Endothelial cell of umbilical vein (primary cell): ENCODE data around the gene ACTN1. TPM values are rescaled to one million over a fixed set of nuclear protein-coding genes. Genes with fewer than 3 reads are reported as not detected.

Source experiments
- BruUV-seq: library from RNA; stranded (reverse); fragments of 400-500 nt; replicated peaks from 2 replicates; lab custom pipeline; 2021; lab: Mats Ljungman, UMichigan
- CTCF ChIA-PET: fragments of 300-600, 350-600 bp; sonication (Branson Sonifier 250); formaldehyde crosslinking; loops from one replicate; lab custom pipeline; 2021; ENCODE audit warnings: antibody characterized with exemption, inconsistent platforms; lab: Charles Lee
- POLR2A ChIA-PET: fragments of 300-600, 350-600 bp; sonication (Branson Sonifier 250); formaldehyde crosslinking; loops from one replicate; lab custom pipeline; 2021; ENCODE audit warnings: antibody characterized with exemption, inconsistent platforms; lab: Charles Lee
- DNase-seq: peaks from one replicate; pipeline ENCODE4 v3.0.0-alpha.2; 2011; ENCODE audit warnings: low read depth, low spot score
- FAIRE-seq: peaks from 2 replicates; lab custom pipeline; 2011; peaks lifted over from hg19 to GRCh38; lab: Jason Lieb, UNC
- H2AFZ ChIP-seq: 2 replicates; pipeline ENCODE4 v1.6.0; 2012; ENCODE audit warnings: low read depth, low read length, control low read depth, inconsistent platforms
- H3K27ac ChIP-seq: 2 replicates; pipeline ENCODE4 v1.5.1; 2011; ENCODE audit warnings: low read depth, mild to moderate bottlenecking, control low read depth, low read length, moderate library complexity; ENCODE audit not compliant: insufficient read depth
- H3K27me3 ChIP-seq, 2 experiments: 2 replicates each; pipeline versions ENCODE4 v1.6.0 to v1.6.1; 2011; ENCODE audit warnings: low read length in 2 of 2, mixed read lengths in 1 of 2; ENCODE audit not compliant: control insufficient read depth in 2 of 2, insufficient read depth in 2 of 2
- H3K36me3 ChIP-seq, 2 experiments: 2 replicates in 1 of 2; 3 replicates in 1 of 2; pipeline ENCODE4 v1.5.1; 2011; ENCODE audit warnings: low read length in 2 of 2, mild to moderate bottlenecking in 1 of 2, moderate library complexity in 1 of 2; ENCODE audit not compliant: control insufficient read depth in 2 of 2, insufficient read depth in 2 of 2; ENCODE audit errors: extremely low read depth in 1 of 2
- H3K4me1 ChIP-seq: 3 replicates; pipeline ENCODE4 v1.5.1; 2011; ENCODE audit warnings: mild to moderate bottlenecking, low read length; ENCODE audit not compliant: control insufficient read depth, insufficient read depth; ENCODE audit errors: extremely low read depth
- H3K4me2 ChIP-seq: 2 replicates; pipeline ENCODE4 v1.6.1; 2011; ENCODE audit warnings: low read length, control low read depth, mixed read lengths; ENCODE audit not compliant: insufficient read depth
- H3K4me3 ChIP-seq, 3 experiments: fragments of 200-600 bp in 1 of 3; sonication (generic), shearing (Covaris generic) in 1 of 3; replicated peaks in 1 of 3; 2 replicates each; pipeline ENCODE4 v1.5.1; 2011 to 2016; ENCODE audit warnings: control low read depth in 3 of 3, low read length in 3 of 3, mild to moderate bottlenecking in 2 of 3, inconsistent platforms in 1 of 3, low read depth in 1 of 3, moderate library complexity in 1 of 3; ENCODE audit not compliant: insufficient read depth in 1 of 3
- H3K79me2 ChIP-seq: 2 replicates; pipeline ENCODE4 v1.6.0; 2012; ENCODE audit warnings: low read length, inconsistent platforms; ENCODE audit not compliant: control insufficient read depth, insufficient read depth
- H3K9ac ChIP-seq: replicated peaks from 2 replicates; pipeline ENCODE3; 2011; ENCODE audit warnings: low read length, control low read depth; ENCODE audit not compliant: insufficient read depth; ENCODE audit errors: extremely low read depth
- H3K9me1 ChIP-seq: replicated peaks from 3 replicates; pipeline ENCODE4 v1.6.0; 2011; ENCODE audit warnings: mild to moderate bottlenecking, low read length; ENCODE audit not compliant: control insufficient read depth, insufficient read depth; ENCODE audit errors: extremely low read depth
- H3K9me3 ChIP-seq: replicated peaks from 2 replicates; pipeline ENCODE4 v1.5.1; 2012; ENCODE audit warnings: low read length, inconsistent platforms; ENCODE audit not compliant: control insufficient read depth, insufficient read depth
- H4K20me1 ChIP-seq: replicated peaks from 2 replicates; pipeline ENCODE3; 2011; ENCODE audit warnings: mild to moderate bottlenecking, low read length; ENCODE audit not compliant: control insufficient read depth, insufficient read depth; ENCODE audit errors: extremely low read depth
- CTCF ChIP-seq, 2 donors: IDR thresholded peaks; 1 replicate in 1 of 2; 2 replicates in 1 of 2; pipeline ENCODE4 v1.5.1; 2011; ENCODE audit warnings: low read length in 2 of 2, mild to moderate bottlenecking in 2 of 2, moderate library complexity in 2 of 2, control low read depth in 1 of 2, inconsistent platforms in 1 of 2, low read depth in 1 of 2; ENCODE audit not compliant: insufficient read depth in 1 of 2; ENCODE audit errors: extremely low read depth in 1 of 2
- GATA2 ChIP-seq: IDR thresholded peaks from 2 replicates; pipeline ENCODE4 v1.7.0; 2011; ENCODE audit warnings: low read depth, mild to moderate bottlenecking, moderate library complexity, mixed read lengths, low read length; ENCODE audit not compliant: insufficient read length, insufficient read depth
- JUN ChIP-seq: IDR thresholded peaks from 2 replicates; pipeline ENCODE4 v1.6.1; 2011; ENCODE audit warnings: borderline replicate concordance, low read depth; ENCODE audit not compliant: insufficient read length, insufficient read depth
- MAX ChIP-seq: IDR thresholded peaks from 2 replicates; pipeline ENCODE4 v1.6.1; 2011; ENCODE audit not compliant: insufficient read depth, insufficient read length
- POLR2A ChIP-seq: IDR thresholded peaks from 2 replicates; pipeline ENCODE4 v1.6.1; 2012; ENCODE audit warnings: low read depth, mild to moderate bottlenecking, control low read depth, low read length
- POLR2AphosphoS5 ChIP-seq: IDR thresholded peaks from 2 replicates; pipeline ENCODE4 v1.6.1; 2012; ENCODE audit warnings: low read depth, mild to moderate bottlenecking, control low read depth, low read length, moderate library complexity; ENCODE audit not compliant: insufficient read depth
- dilution Hi-C: fragments of 300-500 bp; cut with MboI; formaldehyde crosslinking; loops from one replicate; pipeline ENCODE4 v1.15.0; 2019; ENCODE audit warnings: low sequenced_read_pairs; ENCODE audit not compliant: extremely low pct_ligation_motif_present
- intact Hi-C: fragments of 100-400 bp; cut with micrococcal nuclease; formaldehyde crosslinking; loops from one replicate; pipeline ENCODE4 v1.10.0; 2022
- polyA plus RNA-seq, 4 experiments: library from polyadenylated mRNA; depleted of rRNA in 3 of 4; stranded (reverse) in 3 of 4; unstranded in 1 of 4; fragments of >200 nt; gene quantifications; 2 replicates each; pipeline versions ENCODE4 v1.2.1 to v1.2.3, GENCODE V29; 2011 to 2012; ENCODE audit warnings: missing spikeins in 1 of 4
- total RNA-seq: library from RNA; stranded (reverse); gene quantifications from 2 replicates; pipeline ENCODE4 v1.2.3, GENCODE V29; 2021

ACTN1 gene
- total and polyA plus RNA-seq, 2 donors (not counting 3 experiments of a cell fraction or from before 2014, with no cell fraction given): 442 to 463 TPM

- CTCF ChIA-PET: interaction anchor here (0.6 to 6.9 kb wide), 28 partner anchors 9 to 981 kb away, joined by 3 to 83 read pairs (median 4); no protein-coding TSS in a partner anchor
- no peaks in the 10 kb centered on the region for H3K9me1 ChIP-seq
- no peaks in the 10 kb centered on the region for H3K27me3 ChIP-seq
- no peaks in the 10 kb centered on the region for H3K36me3 ChIP-seq
- FAIRE-seq (peak; percentile 99), DNase-seq (peak; percentile 83)
- no peaks in the 10 kb centered on the region for H3K79me2 ChIP-seq
- POLR2A ChIA-PET: interaction anchor here (0.7 kb wide), 1 partner anchor 187 kb away, joined by 5 read pairs; no protein-coding TSS in a partner anchor
- intact Hi-C loops (loop anchor here (1.0 to 2.0 kb wide), 3 partner anchors 238 to 598 kb away; no protein-coding TSS in a partner anchor), dilution Hi-C loops (no loop called here)
- H3K4me1 ChIP-seq: no peaks in the 10 kb centered on the region
- no peak overlapping the region for H3K4me2 ChIP-seq
- H3K4me3 ChIP-seq: no peak overlapping the region
- no peak overlapping the region for H3K27ac ChIP-seq
- BruUV-seq: no TSS peak
- TF ChIP-seq JUN (no peak), MAX (no peak), GATA2 (no peak), POLR2AphosphoS5 (no peak), POLR2A (no peak), CTCF (IDR thresholded peaks at IDR 0.05; ENCODE audit: extremely low read depth in 1 of 2, insufficient read depth in 1 of 2, low read depth in 1 of 2, low read length in 2 of 2) (peak; percentile 77 to 78)
- H4K20me1 ChIP-seq: no peaks in the 10 kb centered on the region
- H3K9ac ChIP-seq: no peak overlapping the region
- peaks cover 1% of the 10 kb centered on the region for H3K9me3 ChIP-seq
- H2AFZ ChIP-seq: no peak overlapping the region
Measured at GRCh38 chr14:68862954-68863594, 116.0 kb downstream of the ACTN1 start.
